Inferior parietal cortex (tissue), 1 donor: ENCODE results near the gene LSM2.

ENCODE experiments used
- DNase-seq: peaks from one replicate; pipeline ENCODE4 v3.0.0-alpha.2; 2016; ENCODE audit errors: extremely low spot score

Gene LSM2

DNA sequence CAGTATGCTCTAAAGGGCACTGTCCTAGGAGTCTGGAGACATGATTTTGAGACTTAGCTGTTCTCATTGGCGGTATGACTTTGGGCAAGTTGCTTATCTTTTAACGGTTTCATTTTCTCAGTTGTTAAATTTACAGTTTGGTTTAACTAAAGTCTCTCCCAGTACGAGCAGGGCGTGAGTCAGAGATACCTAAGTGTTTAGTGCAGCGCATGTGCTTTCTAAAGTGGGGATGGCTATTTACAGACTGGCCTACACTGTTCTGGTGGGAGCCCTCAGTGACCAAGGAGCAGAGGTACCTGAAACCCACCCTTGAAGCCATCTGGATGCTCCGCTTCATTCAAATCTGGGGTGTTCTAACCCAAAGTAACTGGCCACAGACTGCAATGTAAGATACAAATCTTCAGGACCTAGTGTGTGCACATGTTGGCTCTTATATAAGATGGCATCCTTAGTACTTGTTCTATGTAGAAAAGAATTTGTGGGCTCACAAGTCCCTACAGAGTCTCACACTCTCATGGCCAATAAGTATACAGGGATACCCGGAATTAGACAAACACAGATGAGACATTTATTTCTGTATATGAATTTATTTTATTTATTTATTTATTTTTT is 56.2 kb downstream of the LSM2 start:
- no peak for DNase-seq

DNA sequence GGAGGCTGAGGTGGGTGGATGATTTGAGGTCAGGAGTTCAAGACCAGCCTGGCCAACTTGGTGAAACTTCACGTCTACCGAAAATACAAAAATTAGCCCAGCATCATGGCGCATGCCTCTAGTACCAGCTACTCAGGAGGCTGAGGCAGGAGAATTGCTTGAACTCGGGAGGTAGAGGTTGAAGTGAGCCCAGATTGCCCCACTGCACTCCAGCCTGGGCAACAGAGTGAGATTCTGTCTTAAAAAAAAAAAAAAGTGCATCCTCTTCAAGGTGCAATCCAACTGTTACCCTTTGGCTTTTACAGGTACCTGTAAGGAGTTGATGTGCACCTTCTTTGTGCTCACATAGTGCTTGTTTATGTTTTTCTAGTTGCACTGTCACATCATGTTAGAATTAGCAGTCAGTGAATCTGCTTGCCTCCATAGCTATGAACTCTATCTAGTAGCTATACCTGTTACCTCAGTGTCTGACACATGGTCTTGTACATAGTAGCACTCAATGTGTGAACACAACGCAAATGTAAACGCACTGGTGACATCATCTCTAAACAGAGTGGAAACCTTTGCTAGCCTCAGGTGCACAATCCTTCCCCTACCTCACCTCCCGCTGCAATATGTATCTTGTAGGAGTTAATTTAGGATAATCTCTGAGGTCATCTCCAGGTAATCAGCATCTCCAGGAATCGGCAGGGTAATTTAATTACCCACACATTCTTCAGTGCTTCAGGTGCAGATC is 57.3 kb downstream of the LSM2 start:
- no peak for DNase-seq
